SK-N-SH (cell line): ENCODE data around the gene EML1. TPM values are rescaled to one million over a fixed set of nuclear protein-coding genes. Genes with fewer than 3 reads are reported as not detected.

Source experiments
- CTCF ChIA-PET: fragments of 300-600, 350-600 bp; formaldehyde crosslinking; extraction: SDS; loops from one replicate; lab custom pipeline; 2021; lab: Yijun Ruan, JAX
- POLR2A ChIA-PET: fragments of 350-600 bp; sonication (Branson Sonifier 250); formaldehyde crosslinking; extraction: SDS; loops from one replicate; lab custom pipeline; 2020; ENCODE audit warnings: antibody characterized with exemption, inconsistent platforms; lab: Yijun Ruan, JAX
- DNase-seq: peaks from one replicate; pipeline ENCODE4 v3.0.0; 2012
- H2AFZ ChIP-seq: fragments of 200-600 bp; sonication (generic); 2 replicates; pipeline ENCODE4 v1.8.1; 2016; ENCODE audit warnings: antibody characterized with exemption, mild to moderate bottlenecking, low read depth
- H3F3A ChIP-seq: fragments of 200-600 bp; sonication (generic); replicated peaks from 2 replicates; pipeline ENCODE3; 2016; ENCODE audit warnings: antibody characterized with exemption, mild to moderate bottlenecking; ENCODE audit not compliant: insufficient read depth
- H3K27ac ChIP-seq, 2 experiments: fragments of 200-500 bp in 1 of 2; fragments of 200-600 bp in 1 of 2; sonication (Bioruptor generic) in 1 of 2; sonication (generic), shearing (Covaris generic) in 1 of 2; 2 replicates each; pipeline versions ENCODE4 v1.5.1 to v1.6.1; 2014 to 2016; ENCODE audit warnings: low read depth in 2 of 2, inconsistent platforms in 1 of 2, low read length in 1 of 2, mild to moderate bottlenecking in 1 of 2, mixed read lengths in 1 of 2
- H3K27me3 ChIP-seq: fragments of 200-600 bp; sonication (generic), shearing (Covaris generic); 2 replicates; pipeline ENCODE4 v1.6.1; 2016; ENCODE audit warnings: mixed run types; ENCODE audit not compliant: insufficient read depth
- H3K36me3 ChIP-seq, 2 experiments: fragments of 200-500 bp in 1 of 2; fragments of 200-600 bp in 1 of 2; sonication (Bioruptor generic) in 1 of 2; sonication (generic) in 1 of 2; replicated peaks in 1 of 2; 2 replicates each; pipeline versions ENCODE3 to v1.5.1; 2014 to 2016; ENCODE audit warnings: low read length in 1 of 2, mild to moderate bottlenecking in 1 of 2; ENCODE audit not compliant: insufficient read depth in 2 of 2, control insufficient read depth in 1 of 2
- H3K4me1 ChIP-seq, 2 experiments: fragments of 200-500 bp in 1 of 2; fragments of 200-600 bp in 1 of 2; sonication (Bioruptor generic) in 1 of 2; sonication (generic), shearing (Covaris generic) in 1 of 2; 2 replicates each; pipeline versions ENCODE4 v1.5.1 to v1.6.1; 2014 to 2016; ENCODE audit warnings: low read depth in 1 of 2, low read length in 1 of 2, mixed run types in 1 of 2; ENCODE audit not compliant: insufficient read depth in 2 of 2, control insufficient read depth in 1 of 2
- H3K4me2 ChIP-seq: fragments of 200-600 bp; sonication (generic), shearing (Covaris generic); 2 replicates; pipeline ENCODE4 v1.6.1; 2017; ENCODE audit warnings: mixed run types
- H3K4me3 ChIP-seq, 2 experiments: fragments of 200-500 bp in 1 of 2; fragments of 200-600 bp in 1 of 2; sonication (Bioruptor generic) in 1 of 2; sonication (generic), shearing (Covaris generic) in 1 of 2; 2 replicates each; pipeline versions ENCODE4 v1.5.1 to v1.8.1; 2014 to 2016; ENCODE audit warnings: low read depth in 2 of 2, inconsistent platforms in 1 of 2, low read length in 1 of 2, mild to moderate bottlenecking in 1 of 2, mixed read lengths in 1 of 2, moderate library complexity in 1 of 2
- H3K79me2 ChIP-seq: fragments of 200-600 bp; sonication (generic); 2 replicates; pipeline ENCODE4 v1.8.1; 2017; ENCODE audit warnings: mild to moderate bottlenecking; ENCODE audit not compliant: insufficient read depth
- H3K9ac ChIP-seq: fragments of 200-600 bp; sonication (generic); 2 replicates; pipeline ENCODE4 v1.6.1; 2017; ENCODE audit warnings: mixed run types
- H3K9me2 ChIP-seq: fragments of 200-600 bp; sonication (generic); 2 replicates; pipeline ENCODE4 v1.6.1; 2017; ENCODE audit warnings: mixed run types
- H3K9me3 ChIP-seq: fragments of 200-600 bp; sonication (generic); 2 replicates; pipeline ENCODE4 v1.6.1; 2017; ENCODE audit warnings: mixed run types, mild to moderate bottlenecking, moderate library complexity
- H4K20me1 ChIP-seq: fragments of 200-600 bp; sonication (generic); 2 replicates; pipeline ENCODE4 v1.6.1; 2017; ENCODE audit warnings: mild to moderate bottlenecking, mixed run types; ENCODE audit not compliant: insufficient read depth
- CHD2 ChIP-seq: fragments of 150-350 bp; IDR thresholded peaks from 2 replicates; pipeline ENCODE4 v1.6.1; 2018; ENCODE audit warnings: low read length; ENCODE audit not compliant: partially characterized antibody
- FOXM1 ChIP-seq: IDR thresholded peaks from 2 replicates; pipeline ENCODE4 v1.4.0; 2012; ENCODE audit warnings: low read depth, mild to moderate bottlenecking
- GABPA ChIP-seq: IDR thresholded peaks from 2 replicates; pipeline ENCODE4 v1.4.0; 2012; ENCODE audit warnings: low read depth, mild to moderate bottlenecking
- NFIC ChIP-seq: IDR thresholded peaks from 2 replicates; pipeline ENCODE4 v1.4.0; 2012; ENCODE audit warnings: borderline replicate concordance
- POLR2AphosphoS5 ChIP-seq: IDR thresholded peaks from 2 replicates; pipeline ENCODE4 v1.6.1; 2012; ENCODE audit warnings: low read depth, low read length
- RAD21 ChIP-seq: IDR thresholded peaks from 2 replicates; pipeline ENCODE4 v1.6.1; 2012; ENCODE audit warnings: mild to moderate bottlenecking, low read length
- RCOR1 ChIP-seq: fragments of 150-350 bp; IDR thresholded peaks from 2 replicates; pipeline ENCODE4 v1.6.1; 2017; ENCODE audit warnings: antibody characterized with exemption, low read length
- REST ChIP-seq: IDR thresholded peaks from 2 replicates; pipeline ENCODE4 v1.6.1; 2012; ENCODE audit warnings: mild to moderate bottlenecking, low read depth, low read length, moderate library complexity
- SIN3A ChIP-seq: IDR thresholded peaks from 2 replicates; pipeline ENCODE4 v1.6.1; 2012; ENCODE audit warnings: low read depth, mild to moderate bottlenecking, low read length, moderate library complexity, borderline replicate concordance
- TAF1 ChIP-seq: IDR thresholded peaks from 2 replicates; pipeline ENCODE4 v1.6.1; 2012; ENCODE audit warnings: low read depth, mild to moderate bottlenecking, low read length, moderate library complexity, borderline replicate concordance
- TCF12 ChIP-seq: IDR thresholded peaks from 2 replicates; pipeline ENCODE4 v1.4.0; 2012
- YY1 ChIP-seq: IDR thresholded peaks from 2 replicates; pipeline ENCODE4 v1.4.0; 2012; ENCODE audit warnings: low read depth, mild to moderate bottlenecking
- WGBS: methylation state at CpG from one replicate; pipeline ENCODE4 v1.1.6; 2017; ENCODE audit warnings: low lambda C conversion rate; 5-methylcytosine and 5-hydroxymethylcytosine counted together
- polyA plus RNA-seq, 3 experiments: library from polyadenylated mRNA; depleted of rRNA; stranded (reverse); fragments of >200 nt; gene quantifications; 2 replicates each; pipeline ENCODE4 v1.2.3, GENCODE V29; 2012
- TF ChIP-seq, protein P1 (sequence below): IDR thresholded peaks from 2 replicates; pipeline ENCODE4; 2012

Gene EML1
- polyA plus RNA-seq, 1 of the 3 experiments (the other 2 are of a cell fraction) = 6.3 TPM

GRCh38 chr14:99788713-99789112 lies 4.5 kb upstream of the EML1 start (continued):
- TF ChIP-seq REST (no peak), YY1 (no peak), TAF1 (no peak)
- TF ChIP-seq, all 33 proteins: peak for 0

DNA sequence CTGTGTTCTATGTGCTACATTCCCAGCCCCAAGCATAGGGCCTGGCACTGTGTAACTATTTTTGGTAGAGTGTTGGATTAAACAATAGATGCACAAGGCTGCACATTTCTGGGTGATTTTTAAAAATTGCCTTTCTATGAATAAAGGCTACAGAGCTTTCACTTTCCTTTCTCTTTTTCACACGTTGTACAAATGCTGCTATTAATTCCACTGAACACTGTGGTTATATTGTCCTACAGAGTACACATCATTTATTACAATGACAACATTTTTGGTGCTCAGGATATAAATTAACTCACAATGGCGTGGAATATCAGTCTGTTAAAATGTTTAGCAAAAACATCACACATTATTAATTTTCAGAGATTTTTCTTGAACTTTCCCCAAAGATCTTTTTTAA lies 3.6 kb upstream of the EML1 start:
- peaks cover 4% of the 10 kb centered on the region for H3F3A ChIP-seq
- TF ChIP-seq RAD21 = no peak
- no peak for TF ChIP-seq SIN3A
- TF ChIP-seq TCF12 = no peak
- TF ChIP-seq POLR2AphosphoS5 = no peak
- TF ChIP-seq GABPA = no peak
- TF ChIP-seq YY1 = no peak
- no peak for TF ChIP-seq FOXM1
- TF ChIP-seq, protein P1, sequence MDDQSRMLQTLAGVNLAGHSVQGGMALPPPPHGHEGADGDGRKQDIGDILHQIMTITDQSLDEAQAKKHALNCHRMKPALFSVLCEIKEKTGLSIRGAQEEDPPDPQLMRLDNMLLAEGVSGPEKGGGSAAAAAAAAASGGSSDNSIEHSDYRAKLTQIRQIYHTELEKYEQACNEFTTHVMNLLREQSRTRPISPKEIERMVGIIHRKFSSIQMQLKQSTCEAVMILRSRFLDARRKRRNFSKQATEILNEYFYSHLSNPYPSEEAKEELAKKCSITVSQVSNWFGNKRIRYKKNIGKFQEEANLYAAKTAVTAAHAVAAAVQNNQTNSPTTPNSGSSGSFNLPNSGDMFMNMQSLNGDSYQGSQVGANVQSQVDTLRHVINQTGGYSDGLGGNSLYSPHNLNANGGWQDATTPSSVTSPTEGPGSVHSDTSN = no peak
- no peak for TF ChIP-seq RCOR1
- no peak for TF ChIP-seq CHD2
- no peak for TF ChIP-seq NFIC
- H3K9me2 ChIP-seq = no peaks in the 10 kb centered on the region
- no peak overlapping the region for H2AFZ ChIP-seq
- no peak overlapping the region for H3K4me3 ChIP-seq
- peaks cover 6 to 12% of the 10 kb centered on the region in 2 experiments; a peak in 3 of 4 replicates for H3K4me1 ChIP-seq
- H3K27ac ChIP-seq = no peak overlapping the region
- CTCF ChIA-PET = interaction anchor here (0.7 to 0.9 kb wide), 2 partner anchors 14 to 60 kb away, joined by 3 read pairs; no protein-coding TSS in a partner anchor
- no peaks in the 10 kb centered on the region for H3K27me3 ChIP-seq
- H3K9me3 ChIP-seq = no peaks in the 10 kb centered on the region
- 91% methylated on average over 2 of the region's 2 CpGs for WGBS
- H4K20me1 ChIP-seq = peaks cover under 1% of the 10 kb centered on the region; the same call in 1 of the 2 replicates
- POLR2A ChIA-PET = interaction anchor here (0.8 kb wide), 1 partner anchor 16 kb away, joined by 3 read pairs; no protein-coding TSS in a partner anchor
- no peak overlapping the region for H3K9ac ChIP-seq
- H3K36me3 ChIP-seq = no peaks in the 10 kb centered on the region
- H3K4me2 ChIP-seq = no peak overlapping the region
- peaks cover 7% of the 10 kb centered on the region for H3K79me2 ChIP-seq
- DNase-seq = no peak
